Endothelial cell of umbilical vein (primary cell): Measurements from ENCODE around the gene NUDT14. TPM values are rescaled to one million over a fixed set of nuclear protein-coding genes. Genes with fewer than 3 reads are reported as not detected.

Source experiments
- BruUV-seq: library from RNA; stranded (reverse); fragments of 400-500 nt; replicated peaks from 2 replicates; lab custom pipeline; 2021; lab: Mats Ljungman, UMichigan
- CTCF ChIA-PET: fragments of 300-600, 350-600 bp; sonication (Branson Sonifier 250); formaldehyde crosslinking; loops from one replicate; lab custom pipeline; 2021; ENCODE audit warnings: antibody characterized with exemption, inconsistent platforms; lab: Charles Lee
- POLR2A ChIA-PET: fragments of 300-600, 350-600 bp; sonication (Branson Sonifier 250); formaldehyde crosslinking; loops from one replicate; lab custom pipeline; 2021; ENCODE audit warnings: antibody characterized with exemption, inconsistent platforms; lab: Charles Lee
- DNase-seq: peaks from one replicate; pipeline ENCODE4 v3.0.0-alpha.2; 2011; ENCODE audit warnings: low read depth, low spot score
- FAIRE-seq: peaks from 2 replicates; lab custom pipeline; 2011; peaks lifted over from hg19 to GRCh38; lab: Jason Lieb, UNC
- H2AFZ ChIP-seq: 2 replicates; pipeline ENCODE4 v1.6.0; 2012; ENCODE audit warnings: low read depth, low read length, control low read depth, inconsistent platforms
- H3K27ac ChIP-seq: 2 replicates; pipeline ENCODE4 v1.5.1; 2011; ENCODE audit warnings: low read depth, mild to moderate bottlenecking, control low read depth, low read length, moderate library complexity; ENCODE audit not compliant: insufficient read depth
- H3K27me3 ChIP-seq, 2 experiments: 2 replicates each; pipeline versions ENCODE4 v1.6.0 to v1.6.1; 2011; ENCODE audit warnings: low read length in 2 of 2, mixed read lengths in 1 of 2; ENCODE audit not compliant: control insufficient read depth in 2 of 2, insufficient read depth in 2 of 2
- H3K36me3 ChIP-seq, 2 experiments: 2 replicates in 1 of 2; 3 replicates in 1 of 2; pipeline ENCODE4 v1.5.1; 2011; ENCODE audit warnings: low read length in 2 of 2, mild to moderate bottlenecking in 1 of 2, moderate library complexity in 1 of 2; ENCODE audit not compliant: control insufficient read depth in 2 of 2, insufficient read depth in 2 of 2; ENCODE audit errors: extremely low read depth in 1 of 2
- H3K4me1 ChIP-seq: 3 replicates; pipeline ENCODE4 v1.5.1; 2011; ENCODE audit warnings: mild to moderate bottlenecking, low read length; ENCODE audit not compliant: control insufficient read depth, insufficient read depth; ENCODE audit errors: extremely low read depth
- H3K4me2 ChIP-seq: 2 replicates; pipeline ENCODE4 v1.6.1; 2011; ENCODE audit warnings: low read length, control low read depth, mixed read lengths; ENCODE audit not compliant: insufficient read depth
- H3K4me3 ChIP-seq, 3 experiments: fragments of 200-600 bp in 1 of 3; sonication (generic), shearing (Covaris generic) in 1 of 3; replicated peaks in 1 of 3; 2 replicates each; pipeline ENCODE4 v1.5.1; 2011 to 2016; ENCODE audit warnings: control low read depth in 3 of 3, low read length in 3 of 3, mild to moderate bottlenecking in 2 of 3, inconsistent platforms in 1 of 3, low read depth in 1 of 3, moderate library complexity in 1 of 3; ENCODE audit not compliant: insufficient read depth in 1 of 3
- H3K79me2 ChIP-seq: 2 replicates; pipeline ENCODE4 v1.6.0; 2012; ENCODE audit warnings: low read length, inconsistent platforms; ENCODE audit not compliant: control insufficient read depth, insufficient read depth
- H3K9ac ChIP-seq: replicated peaks from 2 replicates; pipeline ENCODE3; 2011; ENCODE audit warnings: low read length, control low read depth; ENCODE audit not compliant: insufficient read depth; ENCODE audit errors: extremely low read depth
- H3K9me1 ChIP-seq: replicated peaks from 3 replicates; pipeline ENCODE4 v1.6.0; 2011; ENCODE audit warnings: mild to moderate bottlenecking, low read length; ENCODE audit not compliant: control insufficient read depth, insufficient read depth; ENCODE audit errors: extremely low read depth
- H3K9me3 ChIP-seq: replicated peaks from 2 replicates; pipeline ENCODE4 v1.5.1; 2012; ENCODE audit warnings: low read length, inconsistent platforms; ENCODE audit not compliant: control insufficient read depth, insufficient read depth
- H4K20me1 ChIP-seq: replicated peaks from 2 replicates; pipeline ENCODE3; 2011; ENCODE audit warnings: mild to moderate bottlenecking, low read length; ENCODE audit not compliant: control insufficient read depth, insufficient read depth; ENCODE audit errors: extremely low read depth
- EZH2 ChIP-seq: IDR thresholded peaks from 2 replicates; pipeline ENCODE4 v1.6.1; 2012; ENCODE audit warnings: borderline replicate concordance, low read depth, mild to moderate bottlenecking, moderate library complexity, low read length, inconsistent platforms; ENCODE audit not compliant: severe bottlenecking
- FOS ChIP-seq: IDR thresholded peaks from 2 replicates; pipeline ENCODE4 v1.6.1; 2011; ENCODE audit warnings: mild to moderate bottlenecking, low read length, moderate library complexity, borderline replicate concordance; ENCODE audit not compliant: insufficient read depth
- GATA2 ChIP-seq: IDR thresholded peaks from 2 replicates; pipeline ENCODE4 v1.7.0; 2011; ENCODE audit warnings: low read depth, mild to moderate bottlenecking, moderate library complexity, mixed read lengths, low read length; ENCODE audit not compliant: insufficient read length, insufficient read depth
- JUN ChIP-seq: IDR thresholded peaks from 2 replicates; pipeline ENCODE4 v1.6.1; 2011; ENCODE audit warnings: borderline replicate concordance, low read depth; ENCODE audit not compliant: insufficient read length, insufficient read depth
- MYC ChIP-seq: IDR thresholded peaks from one replicate; pipeline ENCODE4 v1.6.1; 2011; ENCODE audit warnings: mild to moderate bottlenecking, low read depth, low read length
- POLR2A ChIP-seq: IDR thresholded peaks from 2 replicates; pipeline ENCODE4 v1.6.1; 2012; ENCODE audit warnings: low read depth, mild to moderate bottlenecking, control low read depth, low read length
- POLR2AphosphoS5 ChIP-seq: IDR thresholded peaks from 2 replicates; pipeline ENCODE4 v1.6.1; 2012; ENCODE audit warnings: low read depth, mild to moderate bottlenecking, control low read depth, low read length, moderate library complexity; ENCODE audit not compliant: insufficient read depth
- dilution Hi-C: fragments of 300-500 bp; cut with MboI; formaldehyde crosslinking; loops from one replicate; pipeline ENCODE4 v1.15.0; 2019; ENCODE audit warnings: low sequenced_read_pairs; ENCODE audit not compliant: extremely low pct_ligation_motif_present
- intact Hi-C: fragments of 100-400 bp; cut with micrococcal nuclease; formaldehyde crosslinking; loops from one replicate; pipeline ENCODE4 v1.10.0; 2022
- polyA plus RNA-seq, 4 experiments: library from polyadenylated mRNA; depleted of rRNA in 3 of 4; stranded (reverse) in 3 of 4; unstranded in 1 of 4; fragments of >200 nt; gene quantifications; 2 replicates each; pipeline versions ENCODE4 v1.2.1 to v1.2.3, GENCODE V29; 2011 to 2012; ENCODE audit warnings: missing spikeins in 1 of 4
- total RNA-seq: library from RNA; stranded (reverse); gene quantifications from 2 replicates; pipeline ENCODE4 v1.2.3, GENCODE V29; 2021
- TF ChIP-seq, protein P1 (sequence below), 2 donors: IDR thresholded peaks; 1 replicate in 1 of 2; 2 replicates in 1 of 2; pipeline ENCODE4 v1.5.1; 2011; ENCODE audit warnings: low read length in 2 of 2, mild to moderate bottlenecking in 2 of 2, moderate library complexity in 2 of 2, control low read depth in 1 of 2, inconsistent platforms in 1 of 2, low read depth in 1 of 2; ENCODE audit not compliant: insufficient read depth in 1 of 2; ENCODE audit errors: extremely low read depth in 1 of 2
- TF ChIP-seq, protein P2 (sequence below): IDR thresholded peaks from 2 replicates; pipeline ENCODE4 v1.6.1; 2011; ENCODE audit not compliant: insufficient read depth, insufficient read length

NUDT14 gene
- total and polyA plus RNA-seq, 2 donors (not counting 3 experiments of a cell fraction or from before 2014, with no cell fraction given) = 97.7 to 103 TPM

DNA sequence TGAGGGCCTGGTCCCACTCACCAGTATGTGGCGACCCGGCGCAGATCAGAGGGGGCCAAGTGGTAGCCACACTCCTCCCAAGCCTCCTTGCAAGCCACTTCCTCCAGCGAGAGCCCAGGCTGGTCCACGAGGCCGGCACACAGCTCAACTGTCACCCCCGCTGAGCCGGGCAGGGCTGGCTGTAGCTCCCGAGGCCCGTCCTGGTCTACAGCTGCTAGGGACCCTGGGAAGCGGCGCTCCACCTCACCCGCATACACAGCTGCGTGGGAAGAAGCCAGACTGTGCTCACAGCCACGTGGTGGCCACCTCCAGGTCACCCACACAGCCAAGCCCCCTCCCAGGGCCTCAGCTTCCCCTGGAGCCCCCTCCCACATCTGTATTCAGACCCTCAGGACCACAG is 4.6 kb downstream of the NUDT14 start:
- CTCF ChIA-PET = interaction anchor here (0.9 to 1.4 kb wide), 5 partner anchors 8 to 175 kb away, joined by 3 to 6 read pairs (median 3); no protein-coding TSS in a partner anchor
- Histone ChIP-seq H3K79me2 (no peaks in the 10 kb centered on the region), H3K4me1 (peaks cover 42% of the 10 kb centered on the region), H3K36me3 (no peaks in the 10 kb centered on the region), H3K27ac (peak overlapping the region; percentile 76), H3K27me3 (no peaks in the 10 kb centered on the region), H3K4me2 (no peak overlapping the region), H3K4me3 (no peak overlapping the region), H3K9ac (no peak overlapping the region), H3K9me1 (no peaks in the 10 kb centered on the region), H3K9me3 (no peaks in the 10 kb centered on the region), H4K20me1 (no peaks in the 10 kb centered on the region), H2AFZ (no peak overlapping the region)
- dilution Hi-C loops (no loop called here), intact Hi-C loops (no loop called here)
- no TSS peak for BruUV-seq
- FAIRE-seq (no peak), DNase-seq (no peak)
- TF ChIP-seq GATA2 (no peak), JUN (no peak), POLR2AphosphoS5 (no peak), POLR2A (no peak), MYC (no peak), EZH2 (no peak), FOS (no peak)
- TF ChIP-seq, protein P1, sequence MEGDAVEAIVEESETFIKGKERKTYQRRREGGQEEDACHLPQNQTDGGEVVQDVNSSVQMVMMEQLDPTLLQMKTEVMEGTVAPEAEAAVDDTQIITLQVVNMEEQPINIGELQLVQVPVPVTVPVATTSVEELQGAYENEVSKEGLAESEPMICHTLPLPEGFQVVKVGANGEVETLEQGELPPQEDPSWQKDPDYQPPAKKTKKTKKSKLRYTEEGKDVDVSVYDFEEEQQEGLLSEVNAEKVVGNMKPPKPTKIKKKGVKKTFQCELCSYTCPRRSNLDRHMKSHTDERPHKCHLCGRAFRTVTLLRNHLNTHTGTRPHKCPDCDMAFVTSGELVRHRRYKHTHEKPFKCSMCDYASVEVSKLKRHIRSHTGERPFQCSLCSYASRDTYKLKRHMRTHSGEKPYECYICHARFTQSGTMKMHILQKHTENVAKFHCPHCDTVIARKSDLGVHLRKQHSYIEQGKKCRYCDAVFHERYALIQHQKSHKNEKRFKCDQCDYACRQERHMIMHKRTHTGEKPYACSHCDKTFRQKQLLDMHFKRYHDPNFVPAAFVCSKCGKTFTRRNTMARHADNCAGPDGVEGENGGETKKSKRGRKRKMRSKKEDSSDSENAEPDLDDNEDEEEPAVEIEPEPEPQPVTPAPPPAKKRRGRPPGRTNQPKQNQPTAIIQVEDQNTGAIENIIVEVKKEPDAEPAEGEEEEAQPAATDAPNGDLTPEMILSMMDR (IDR thresholded peaks at IDR 0.05; ENCODE audit: extremely low read depth in 1 of 2, insufficient read depth in 1 of 2, low read depth in 1 of 2, low read length in 2 of 2) = no peak
- TF ChIP-seq, protein P2, sequence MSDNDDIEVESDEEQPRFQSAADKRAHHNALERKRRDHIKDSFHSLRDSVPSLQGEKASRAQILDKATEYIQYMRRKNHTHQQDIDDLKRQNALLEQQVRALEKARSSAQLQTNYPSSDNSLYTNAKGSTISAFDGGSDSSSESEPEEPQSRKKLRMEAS = no peak
- POLR2A ChIA-PET = no interaction called here
